Duodenal mucosa (tissue), 2 donors: ENCODE results near the gene HELZ.

Source experiments
- H3K27ac ChIP-seq: one replicate; pipeline ENCODE4 v1.7.0; 2013; ENCODE audit warnings: low read depth, low read length
- H3K27me3 ChIP-seq, 2 donors: one replicate each; pipeline ENCODE4 v1.7.0; 2013; ENCODE audit warnings: low read length in 2 of 2, control low read depth in 1 of 2; ENCODE audit not compliant: insufficient read depth in 2 of 2, control insufficient read depth in 1 of 2
- H3K36me3 ChIP-seq, 2 donors: one replicate each; pipeline ENCODE4 v1.7.0; 2013; ENCODE audit warnings: low read length in 2 of 2, control low read depth in 1 of 2; ENCODE audit not compliant: insufficient read depth in 2 of 2, control insufficient read depth in 1 of 2
- H3K4me1 ChIP-seq, 2 donors: one replicate each; pipeline ENCODE4 v1.7.0; 2013; ENCODE audit warnings: low read length in 2 of 2, control low read depth in 1 of 2; ENCODE audit not compliant: insufficient read depth in 2 of 2, control insufficient read depth in 1 of 2
- H3K4me3 ChIP-seq, 2 donors: one replicate each; pipeline ENCODE4 v1.7.0; 2013; ENCODE audit warnings: low read length in 2 of 2, low read depth in 1 of 2
- H3K9ac ChIP-seq, 2 donors: one replicate each; pipeline ENCODE4 v1.7.0; 2013; ENCODE audit warnings: low read length in 2 of 2, low read depth in 1 of 2
- H3K9me3 ChIP-seq, 2 donors: one replicate each; pipeline ENCODE4 v1.7.0; 2013; ENCODE audit warnings: low read length in 2 of 2, control low read depth in 1 of 2; ENCODE audit not compliant: control insufficient read depth in 1 of 2

The HELZ gene

GRCh38 chr17:67059372-67059771, 185.6 kb downstream of the HELZ start:
- Histone ChIP-seq H3K9me3 (no peaks in the 10 kb centered on the region), H3K27ac (no peak overlapping the region), H3K27me3 (no peaks in the 10 kb centered on the region), H3K4me3 (no peak overlapping the region), H3K4me1 (no peaks in the 10 kb centered on the region), H3K36me3 (no peaks in the 10 kb centered on the region), H3K9ac (no peak overlapping the region)

GRCh38 chr17:67058036-67058435, 187.0 kb downstream of the HELZ start:
- Histone ChIP-seq H3K27me3 (no peaks in the 10 kb centered on the region), H3K4me3 (no peak overlapping the region), H3K4me1 (no peaks in the 10 kb centered on the region), H3K9me3 (no peaks in the 10 kb centered on the region), H3K36me3 (no peaks in the 10 kb centered on the region), H3K27ac (no peak overlapping the region), H3K9ac (no peak overlapping the region)

GRCh38 chr17:67056746-67057490, 188.1 kb downstream of the HELZ start:
- Histone ChIP-seq H3K9ac (no peak overlapping the region), H3K9me3 (no peaks in the 10 kb centered on the region), H3K4me1 (no peaks in the 10 kb centered on the region), H3K4me3 (no peak overlapping the region), H3K27ac (no peak overlapping the region), H3K36me3 (no peaks in the 10 kb centered on the region), H3K27me3 (no peaks in the 10 kb centered on the region)

- H3K4me1 ChIP-seq, result no peaks in the 10 kb centered on the region
- no peaks in the 10 kb centered on the region for H3K9me3 ChIP-seq
- H3K27ac ChIP-seq, result no peak overlapping the region
- H3K36me3 ChIP-seq, result no peaks in the 10 kb centered on the region
- no peaks in the 10 kb centered on the region for H3K27me3 ChIP-seq
- no peak overlapping the region for H3K9ac ChIP-seq
- H3K4me3 ChIP-seq, result no peak overlapping the region
Observed at GRCh38 chr17:67055811-67056745, 188.9 kb downstream of the HELZ start.

GRCh38 chr17:67055041-67055443, 190.0 kb downstream of the HELZ start:
- Histone ChIP-seq H3K27me3 (no peaks in the 10 kb centered on the region), H3K27ac (no peak overlapping the region), H3K4me3 (no peak overlapping the region), H3K9ac (no peak overlapping the region), H3K4me1 (no peaks in the 10 kb centered on the region), H3K9me3 (no peaks in the 10 kb centered on the region), H3K36me3 (no peaks in the 10 kb centered on the region)

- H3K4me1 ChIP-seq, result no peaks in the 10 kb centered on the region
- no peak overlapping the region for H3K4me3 ChIP-seq
- no peaks in the 10 kb centered on the region for H3K27me3 ChIP-seq
- no peak overlapping the region for H3K27ac ChIP-seq
- no peaks in the 10 kb centered on the region for H3K36me3 ChIP-seq
- H3K9me3 ChIP-seq, result peaks cover under 1 to 2% of the 10 kb centered on the region in 2 donors
- H3K9ac ChIP-seq, result no peak overlapping the region
Observed at GRCh38 chr17:67054608-67055007, 190.4 kb downstream of the HELZ start.

GRCh38 chr17:67054011-67054591, 190.9 kb downstream of the HELZ start:
- Histone ChIP-seq H3K27ac (no peak overlapping the region), H3K4me3 (no peak overlapping the region), H3K27me3 (no peaks in the 10 kb centered on the region)

GRCh38 chr17:67053438-67054000, 191.5 kb downstream of the HELZ start:
- Histone ChIP-seq H3K4me1 (no peaks in the 10 kb centered on the region), H3K27ac (no peak overlapping the region), H3K9me3 (peaks cover 3 to 12% of the 10 kb centered on the region in 2 donors), H3K4me3 (no peak overlapping the region), H3K36me3 (no peaks in the 10 kb centered on the region), H3K9ac (no peak overlapping the region), H3K27me3 (no peaks in the 10 kb centered on the region)

More at GRCh38 chr17:67054011-67054591, 190.9 kb downstream of the HELZ start:
- Histone ChIP-seq H3K9me3 (peaks cover 3 to 6% of the 10 kb centered on the region in 2 donors), H3K36me3 (no peaks in the 10 kb centered on the region), H3K9ac (no peak overlapping the region), H3K4me1 (no peaks in the 10 kb centered on the region)

GRCh38 chr17:67052720-67053437, 192.1 kb downstream of the HELZ start:
- no peak overlapping the region for H3K9ac ChIP-seq
- H3K27ac ChIP-seq, result no peak overlapping the region
- H3K27me3 ChIP-seq, result no peaks in the 10 kb centered on the region
- peaks cover 5 to 13% of the 10 kb centered on the region in 2 donors for H3K9me3 ChIP-seq
- no peak overlapping the region for H3K4me3 ChIP-seq
- no peaks in the 10 kb centered on the region for H3K36me3 ChIP-seq
- H3K4me1 ChIP-seq, result no peaks in the 10 kb centered on the region
